ENCODE measurements around the gene PHC2. TPM values are rescaled to one million over a fixed set of nuclear protein-coding genes. Genes with fewer than 3 reads are reported as not detected.

PHC2 gene
- total RNA-seq, 2 experiments from 2014 or later: 21.4 to 22.5 TPM

- CTCF ChIA-PET: interaction anchor here (0.9 to 4.4 kb wide), 2 partner anchors 62 to 65 kb away, joined by 3 to 22 read pairs; no protein-coding TSS in a partner anchor
- POLR2A ChIA-PET: no interaction called here
- no peaks in the 10 kb centered on the region for H3K9me3 Mint-ChIP-seq
- no peak for DNase-seq
- H3K36me3 Mint-ChIP-seq: no peaks in the 10 kb centered on the region
- H3K4me1 Mint-ChIP-seq (ENCODE audit: low read depth): no peaks in the 10 kb centered on the region
- H3K27ac Mint-ChIP-seq: no peak overlapping the region
- intact Hi-C loops (cut with micrococcal nuclease): no loop called here
- no peaks in the 10 kb centered on the region for H3K27me3 Mint-ChIP-seq
- H3K4me3 Mint-ChIP-seq: no peak overlapping the region
Measured at GRCh38 chr1:33360367-33360766, 70.5 kb downstream of the PHC2 start.

- intact Hi-C loops (cut with micrococcal nuclease): no loop called here
- Mint-ChIP-seq H3K9me3 (no peaks in the 10 kb centered on the region), H3K4me1 (ENCODE audit: low read depth) (no peaks in the 10 kb centered on the region), H3K36me3 (no peaks in the 10 kb centered on the region), H3K4me3 (no peak overlapping the region), H3K27ac (no peak overlapping the region), H3K27me3 (no peaks in the 10 kb centered on the region)
- CTCF ChIA-PET: interaction anchor here (0.9 to 4.4 kb wide), 2 partner anchors 61 to 64 kb away, joined by 3 to 22 read pairs; no protein-coding TSS in a partner anchor
- POLR2A ChIA-PET: no interaction called here
- DNase-seq: no peak
Measured at GRCh38 chr1:33359931-33360330, 71.0 kb downstream of the PHC2 start.

GRCh38 chr1:33358795-33359503 is 71.9 kb downstream of the PHC2 start:
- Mint-ChIP-seq H3K9me3 (no peaks in the 10 kb centered on the region), H3K27me3 (no peaks in the 10 kb centered on the region), H3K27ac (no peak overlapping the region), H3K4me3 (no peak overlapping the region), H3K4me1 (ENCODE audit: low read depth) (no peaks in the 10 kb centered on the region), H3K36me3 (no peaks in the 10 kb centered on the region)
- no peak for DNase-seq
- ChIA-PET POLR2A (no interaction called here), CTCF (interaction anchor here (0.8 kb wide), 1 partner anchor 63 kb away, joined by 3 read pairs; no protein-coding TSS in a partner anchor)
- intact Hi-C loops (cut with micrococcal nuclease): no loop called here

- Mint-ChIP-seq H3K27ac (no peak overlapping the region), H3K27me3 (no peaks in the 10 kb centered on the region), H3K4me1 (ENCODE audit: low read depth) (no peaks in the 10 kb centered on the region), H3K9me3 (no peaks in the 10 kb centered on the region), H3K36me3 (no peaks in the 10 kb centered on the region), H3K4me3 (no peak overlapping the region)
- intact Hi-C loops (cut with micrococcal nuclease): no loop called here
- ChIA-PET POLR2A (no interaction called here), CTCF (interaction anchor here (0.8 kb wide), 1 partner anchor 62 kb away, joined by 3 read pairs; no protein-coding TSS in a partner anchor)
- no peak for DNase-seq
Measured at GRCh38 chr1:33358114-33358794, 72.6 kb downstream of the PHC2 start.

GRCh38 chr1:33357099-33357498 is 73.8 kb downstream of the PHC2 start:
- H3K27ac Mint-ChIP-seq: no peak overlapping the region
- no peak for DNase-seq
- no peaks in the 10 kb centered on the region for H3K4me1 Mint-ChIP-seq (ENCODE audit: low read depth)
- no peaks in the 10 kb centered on the region for H3K36me3 Mint-ChIP-seq
- no peaks in the 10 kb centered on the region for H3K9me3 Mint-ChIP-seq
- H3K4me3 Mint-ChIP-seq: no peak overlapping the region
- ChIA-PET CTCF (no interaction called here), POLR2A (no interaction called here)
- no peaks in the 10 kb centered on the region for H3K27me3 Mint-ChIP-seq
- intact Hi-C loops (cut with micrococcal nuclease): no loop called here

GRCh38 chr1:33354707-33355316 is 76.1 kb downstream of the PHC2 start:
- Mint-ChIP-seq H3K36me3 (peaks cover 2% of the 10 kb centered on the region), H3K4me3 (no peak overlapping the region), H3K27ac (no peak overlapping the region), H3K4me1 (ENCODE audit: low read depth) (peaks cover 11% of the 10 kb centered on the region), H3K27me3 (no peaks in the 10 kb centered on the region), H3K9me3 (no peaks in the 10 kb centered on the region)
- CTCF ChIA-PET: no interaction called here
- POLR2A ChIA-PET: no interaction called here
- DNase-seq: no peak
- intact Hi-C loops (cut with micrococcal nuclease): no loop called here

- Mint-ChIP-seq H3K4me1 (ENCODE audit: low read depth) (peaks cover 13% of the 10 kb centered on the region), H3K36me3 (peaks cover 2% of the 10 kb centered on the region), H3K27me3 (no peaks in the 10 kb centered on the region), H3K27ac (no peak overlapping the region), H3K9me3 (no peaks in the 10 kb centered on the region), H3K4me3 (no peak overlapping the region)
- POLR2A ChIA-PET: no interaction called here
- intact Hi-C loops (cut with micrococcal nuclease): no loop called here
- CTCF ChIA-PET: no interaction called here
- no peak for DNase-seq
Measured at GRCh38 chr1:33353531-33353930, 77.4 kb downstream of the PHC2 start.

GRCh38 chr1:33351281-33351660 is 79.6 kb downstream of the PHC2 start:
- H3K9me3 Mint-ChIP-seq: no peaks in the 10 kb centered on the region
- intact Hi-C loops (cut with micrococcal nuclease): no loop called here
- no peak for DNase-seq
- peaks cover 11% of the 10 kb centered on the region for H3K36me3 Mint-ChIP-seq
- no peak overlapping the region for H3K27ac Mint-ChIP-seq
- H3K4me3 Mint-ChIP-seq: peak overlapping the region; percentile 9
- peaks cover 35% of the 10 kb centered on the region for H3K4me1 Mint-ChIP-seq (ENCODE audit: low read depth)
- ChIA-PET POLR2A (no interaction called here), CTCF (interaction anchor here (1.0 to 1.4 kb wide), 3 partner anchors 15 to 54 kb away, joined by 3 to 6 read pairs (median 4); no protein-coding TSS in a partner anchor)
- H3K27me3 Mint-ChIP-seq: no peaks in the 10 kb centered on the region

GRCh38 chr1:33350611-33351280 is 80.1 kb downstream of the PHC2 start:
- H3K4me3 Mint-ChIP-seq: peak overlapping the region; percentile 91
- POLR2A ChIA-PET: interaction anchor here (1.2 kb wide), 1 partner anchor 122 kb away, joined by 4 read pairs; the partner anchor contains the start of gene ZSCAN20
- H3K27ac Mint-ChIP-seq: peak overlapping the region; percentile 94
- no peaks in the 10 kb centered on the region for H3K9me3 Mint-ChIP-seq
- H3K27me3 Mint-ChIP-seq: no peaks in the 10 kb centered on the region
- peaks cover 12% of the 10 kb centered on the region for H3K36me3 Mint-ChIP-seq
- CTCF ChIA-PET: interaction anchor here (1.0 to 1.6 kb wide), 4 partner anchors 16 to 55 kb away, joined by 3 to 7 read pairs (median 5); no protein-coding TSS in a partner anchor
- no peak for DNase-seq
- intact Hi-C loops (cut with micrococcal nuclease): no loop called here
- peaks cover 41% of the 10 kb centered on the region for H3K4me1 Mint-ChIP-seq (ENCODE audit: low read depth)

- H3K27ac Mint-ChIP-seq: peak overlapping the region; percentile 94
- peak overlapping the region; percentile 91 for H3K4me3 Mint-ChIP-seq
- ChIA-PET CTCF (interaction anchor here (1.4 to 1.6 kb wide), 2 partner anchors 16 to 55 kb away, joined by 4 to 7 read pairs; no protein-coding TSS in a partner anchor), POLR2A (interaction anchor here (1.0 to 1.5 kb wide), 4 partner anchors 11 to 123 kb away, joined by 3 to 6 read pairs (median 4); partner anchors contain the start of gene ZSCAN20)
- H3K9me3 Mint-ChIP-seq: no peaks in the 10 kb centered on the region
- peaks cover 46% of the 10 kb centered on the region for H3K4me1 Mint-ChIP-seq (ENCODE audit: low read depth)
- H3K27me3 Mint-ChIP-seq: no peaks in the 10 kb centered on the region
- peaks cover 12% of the 10 kb centered on the region for H3K36me3 Mint-ChIP-seq
- peak; percentile 84 for DNase-seq
- intact Hi-C loops (cut with micrococcal nuclease): loop anchor here (2.0 to 5.0 kb wide), 5 partner anchors 53 to 698 kb away; partner anchors contain the start of genes RBBP4, ZBTB8OS, ZNF362 and ZSCAN20
Measured at GRCh38 chr1:33349778-33350610, 80.9 kb downstream of the PHC2 start.
